ENCODE data around the gene SLCO2A1.

DNA sequence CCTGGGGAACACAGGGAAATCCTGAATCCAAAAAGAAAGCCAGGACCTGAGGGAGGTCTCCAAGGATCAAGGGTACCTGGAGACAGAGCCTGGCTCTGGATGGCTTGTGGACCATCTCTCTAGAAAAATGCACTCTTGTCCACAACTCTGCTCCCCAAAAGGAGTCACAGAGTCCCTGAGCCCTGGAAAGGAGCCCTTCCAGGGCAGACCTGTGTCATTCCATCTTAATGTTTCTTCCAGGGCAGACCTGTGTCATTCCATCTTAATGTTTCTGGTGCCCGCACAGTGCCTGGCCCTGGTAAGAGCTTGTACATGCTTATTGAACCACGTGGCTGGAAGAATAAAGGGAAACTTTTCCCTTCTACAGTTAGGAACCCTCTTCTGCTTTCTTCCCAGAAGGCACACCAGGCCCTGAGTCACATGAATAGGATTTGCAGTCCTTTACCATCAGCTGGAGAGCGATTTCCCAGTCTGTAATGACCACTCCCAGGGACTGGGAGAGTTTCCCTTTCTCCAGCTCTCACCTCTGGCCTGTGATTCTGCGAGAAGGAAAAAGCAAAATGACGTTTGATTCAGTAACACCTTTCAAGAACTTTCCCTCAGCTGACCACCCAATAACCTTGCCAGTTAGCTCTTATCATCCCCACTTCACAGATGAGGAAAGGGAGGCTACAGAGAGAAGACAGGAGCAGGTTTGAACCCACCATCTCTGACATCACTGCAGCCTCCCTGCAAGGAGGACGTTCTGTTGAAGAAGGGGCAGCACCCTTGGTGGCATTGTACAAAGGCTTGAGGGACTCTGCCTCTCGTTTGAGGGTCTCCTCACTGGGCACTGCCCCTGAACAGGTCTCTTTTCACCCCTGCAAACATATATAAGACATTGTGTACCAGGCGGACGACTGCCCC is 35.8 kb upstream of the SLCO2A1 start:
- TF ChIP-seq CTCF (IDR thresholded peaks at IDR 0.05) (no peak), POLR2A (IDR thresholded peaks at IDR 0.05) (no peak)
